ENCODE measurements around the gene NECTIN1.

NECTIN1 gene

GRCh38 chr11:119726585-119727522 is 2.1 kb downstream of the NECTIN1 start:
- TF ChIP-seq CTCF (IDR thresholded peaks at IDR 0.05; ENCODE audit: insufficient read depth, low read length, missing control alignments) = no peak
- CTCF ChIA-PET = interaction anchor here (0.7 to 4.2 kb wide), 4 partner anchors 12 to 36 kb away, joined by 3 to 56 read pairs (median 5); no protein-coding TSS in a partner anchor
- DNase-seq (ENCODE audit: low read depth, low spot score) = no peak
- peak overlapping the region; percentile 67 for H3K4me3 ChIP-seq (ENCODE audit: low read depth, low read length)
- POLR2A ChIA-PET = no interaction called here

GRCh38 chr11:119726150-119726553 is 2.8 kb downstream of the NECTIN1 start:
- POLR2A ChIA-PET = no interaction called here
- CTCF ChIA-PET = interaction anchor here (4.2 kb wide), 1 partner anchor 34 kb away, joined by 56 read pairs; no protein-coding TSS in a partner anchor
- no peak for DNase-seq (ENCODE audit: low read depth, low spot score)
- H3K4me3 ChIP-seq (ENCODE audit: low read depth, low read length) = no peak overlapping the region
- TF ChIP-seq CTCF (IDR thresholded peaks at IDR 0.05; ENCODE audit: insufficient read depth, low read length, missing control alignments) = no peak

- no peak overlapping the region for H3K4me3 ChIP-seq (ENCODE audit: low read depth, low read length)
- DNase-seq (ENCODE audit: low read depth, low spot score) = no peak
- POLR2A ChIA-PET = no interaction called here
- CTCF ChIA-PET = interaction anchor here (0.6 kb wide), 1 partner anchor 342 kb away, joined by 3 read pairs; no protein-coding TSS in a partner anchor
- no peak for TF ChIP-seq CTCF (IDR thresholded peaks at IDR 0.05; ENCODE audit: insufficient read depth, low read length, missing control alignments)
Measured at GRCh38 chr11:119724956-119725355, 4.0 kb downstream of the NECTIN1 start.

- TF ChIP-seq CTCF (IDR thresholded peaks at IDR 0.05; ENCODE audit: insufficient read depth, low read length, missing control alignments) = no peak
- H3K4me3 ChIP-seq (ENCODE audit: low read depth, low read length) = no peak overlapping the region
- ChIA-PET CTCF (interaction anchor here (0.7 to 1.2 kb wide), 3 partner anchors 59 to 243 kb away, joined by 3 to 4 read pairs (median 3); no protein-coding TSS in a partner anchor), POLR2A (interaction anchor here (0.6 kb wide), 1 partner anchor 268 kb away, joined by 3 read pairs; no protein-coding TSS in a partner anchor)
- DNase-seq (ENCODE audit: low read depth, low spot score) = no peak
Measured at GRCh38 chr11:119723952-119724325, 5.1 kb downstream of the NECTIN1 start.

GRCh38 chr11:119723243-119723951 is 5.6 kb downstream of the NECTIN1 start:
- CTCF ChIA-PET = interaction anchor here (0.7 to 1.2 kb wide), 3 partner anchors 58 to 243 kb away, joined by 3 to 4 read pairs (median 3); no protein-coding TSS in a partner anchor
- DNase-seq (ENCODE audit: low read depth, low spot score) = no peak
- no peak overlapping the region for H3K4me3 ChIP-seq (ENCODE audit: low read depth, low read length)
- TF ChIP-seq CTCF (IDR thresholded peaks at IDR 0.05; ENCODE audit: insufficient read depth, low read length, missing control alignments) = no peak
- POLR2A ChIA-PET = no interaction called here
